ENCODE results near the gene C11orf68. TPM values are rescaled to one million over a fixed set of nuclear protein-coding genes. Genes with fewer than 3 reads are reported as not detected.
A peak's percentile ranks its signal among the peaks of the same experiment; 100 is the strongest.

The C11orf68 gene
- polyA plus RNA-seq, 3 donors, result 21.8 to 31.5 (median 22.8) TPM

GRCh38 chr11:65871811-65872548, 46.9 kb downstream of the C11orf68 start:
- no peak for TF ChIP-seq CTCF (IDR thresholded peaks at IDR 0.05)
- H3K27ac ChIP-seq (ENCODE audit: low read depth in 1 of 2, low read length in 2 of 2), result no peak overlapping the region
- Mint-ChIP-seq H3K4me3 (peak overlapping the region; percentile 62 to 72), H3K27ac (peak overlapping the region in 2 of 7 donors; percentile 3 to 61), H3K4me1 (peaks cover 28% of the 10 kb centered on the region), H3K9me3 (peaks cover 0 to 4% (median 0%) of the 10 kb centered on the region in 7 donors), H3K27me3 (ENCODE audit: low read depth in 3 of 3) (peaks cover 8 to 32% (median 29%) of the 10 kb centered on the region in 3 donors), H3K36me3 (peaks cover 3 to 6% of the 10 kb centered on the region in 2 donors)
- H4K20me1 ChIP-seq (ENCODE audit: insufficient read depth, low read length), result peaks cover 5% of the 10 kb centered on the region
- H2AFZ ChIP-seq (ENCODE audit: insufficient read depth, low read depth, low read length, poor library complexity, severe bottlenecking), result no peak overlapping the region
- H3K36me3 ChIP-seq (replicated peaks in 1 of 2; ENCODE audit: control insufficient read depth in 1 of 2, insufficient read depth in 2 of 2, low read length in 2 of 2), result peaks cover 0 to 2% of the 10 kb centered on the region in 2 donors
- H3K4me2 ChIP-seq (replicated peaks; ENCODE audit: extremely low read depth, low read length, poor library complexity, severe bottlenecking), result peak overlapping the region; percentile 97
- 72% methylated on average over 23 of the region's 26 CpGs for WGBS (ENCODE audit: insufficient coverage)
- no peaks in the 10 kb centered on the region for H3K27me3 ChIP-seq (ENCODE audit: control insufficient read depth in 2 of 2, insufficient read depth in 2 of 2, low read length in 2 of 2)
- H3K4me1 ChIP-seq (ENCODE audit: control insufficient read depth in 1 of 2, insufficient read depth in 2 of 2, low read length in 2 of 2), result peaks cover 23 to 44% of the 10 kb centered on the region in 2 donors
- H3K9ac ChIP-seq (ENCODE audit: insufficient read depth, low read length, poor library complexity, severe bottlenecking), result no peak overlapping the region
- H3K4me3 ChIP-seq (replicated peaks in 1 of 3; ENCODE audit: low read depth in 2 of 3, low read length in 3 of 3), result no peak overlapping the region
- no peaks in the 10 kb centered on the region for H3K79me2 ChIP-seq (ENCODE audit: insufficient read depth, low read length)
- intact Hi-C loops (cut with micrococcal nuclease), result loop anchor here in 1 of 2 donors (2.0 kb wide), 1 partner anchor 13 kb away; the partner anchor contains the start of gene CFL1
- H3K9me3 ChIP-seq (replicated peaks in 1 of 2; ENCODE audit: control insufficient read depth in 1 of 2, insufficient read depth in 1 of 2, low read length in 2 of 2), result no peaks in the 10 kb centered on the region
- DNase-seq, result no peak

- intact Hi-C loops (cut with micrococcal nuclease), result no loop called here
- H3K36me3 Mint-ChIP-seq, result peaks cover 9 to 15% of the 10 kb centered on the region in 2 donors
Measured at GRCh38 chr11:65870706-65871681, 47.9 kb downstream of the C11orf68 start.

More at GRCh38 chr11:65870706-65871681, 47.9 kb downstream of the C11orf68 start:
- peaks cover 12% of the 10 kb centered on the region for H4K20me1 ChIP-seq (ENCODE audit: insufficient read depth, low read length)
- H3K9ac ChIP-seq (ENCODE audit: insufficient read depth, low read length, poor library complexity, severe bottlenecking), result no peak overlapping the region
- H3K27me3 ChIP-seq (ENCODE audit: control insufficient read depth in 2 of 2, insufficient read depth in 2 of 2, low read length in 2 of 2), result no peaks in the 10 kb centered on the region
- no peak overlapping the region for H3K4me2 ChIP-seq (replicated peaks; ENCODE audit: extremely low read depth, low read length, poor library complexity, severe bottlenecking)
- no peak overlapping the region for H3K27ac ChIP-seq (ENCODE audit: low read depth in 1 of 2, low read length in 2 of 2)
- 39% methylated on average over 14 of the region's 24 CpGs for WGBS (ENCODE audit: insufficient coverage)
- H3K9me3 Mint-ChIP-seq, result peaks cover 0 to 4% (median 0%) of the 10 kb centered on the region in 7 donors
- no peaks in the 10 kb centered on the region for H3K79me2 ChIP-seq (ENCODE audit: insufficient read depth, low read length)
- peaks cover 23 to 45% of the 10 kb centered on the region in 2 donors for H3K4me1 ChIP-seq (ENCODE audit: control insufficient read depth in 1 of 2, insufficient read depth in 2 of 2, low read length in 2 of 2)
- H3K4me3 Mint-ChIP-seq, result peak overlapping the region; percentile 26 to 51
- H3K4me1 Mint-ChIP-seq, result peaks cover 34% of the 10 kb centered on the region
- no peak overlapping the region for H3K4me3 ChIP-seq (replicated peaks in 1 of 3; ENCODE audit: low read depth in 2 of 3, low read length in 3 of 3)
- TF ChIP-seq CTCF (IDR thresholded peaks at IDR 0.05), result no peak
- H3K27me3 Mint-ChIP-seq (ENCODE audit: low read depth in 3 of 3), result peaks cover 6 to 32% (median 29%) of the 10 kb centered on the region in 3 donors
- H3K9me3 ChIP-seq (replicated peaks in 1 of 2; ENCODE audit: control insufficient read depth in 1 of 2, insufficient read depth in 1 of 2, low read length in 2 of 2), result no peaks in the 10 kb centered on the region
- H3K36me3 ChIP-seq (replicated peaks in 1 of 2; ENCODE audit: control insufficient read depth in 1 of 2, insufficient read depth in 2 of 2, low read length in 2 of 2), result peaks cover 7 to 10% of the 10 kb centered on the region in 2 donors
- no peak overlapping the region for H2AFZ ChIP-seq (ENCODE audit: insufficient read depth, low read depth, low read length, poor library complexity, severe bottlenecking)
- no peak for DNase-seq
- H3K27ac Mint-ChIP-seq, result peak overlapping the region in 2 of 7 donors; percentile 37 to 73

Data from CD14-positive monocyte (primary cell).